ENCODE data around the gene NXPH4.

- no peak for TF ChIP-seq POLR2AphosphoS5 (IDR thresholded peaks at IDR 0.05; ENCODE audit: borderline replicate concordance, low read depth, low read length)
- no peak for TF ChIP-seq EZH2 (IDR thresholded peaks at IDR 0.05)
Measured at GRCh38 chr12:57183939-57184725, 32.5 kb upstream of the NXPH4 start.

Measured in SK-N-MC (cell line).